ENCODE data around the gene CHRM2. TPM values are rescaled to one million over a fixed set of nuclear protein-coding genes. Genes with fewer than 3 reads are reported as not detected.

Gene CHRM2
- total RNA-seq, 4 donors from 2014 or later: 6.6 to 29.5 (median 10.7) TPM

- no peak overlapping the region for H3K4me3 ChIP-seq
- no peak for DNase-seq
- H3K4me1 ChIP-seq: no peaks in the 10 kb centered on the region
- intact Hi-C loops (cut with DNase I; ENCODE audit: low total_unique reads) (no loop called here), in situ Hi-C loops (cut with MboI; ENCODE audit: low pct_ligation_motif_present in 1 of 4, low pct_unique_long_range_greater_than_20kb in 1 of 4, low sequenced_read_pairs in 3 of 4) (no loop called here)
- TF ChIP-seq POLR2A (IDR thresholded peaks at IDR 0.05) (no peak), EP300 (IDR thresholded peaks at IDR 0.05; ENCODE audit: low read depth) (no peak), CTCF (IDR thresholded peaks at IDR 0.05) (no peak), POLR2AphosphoS5 (IDR thresholded peaks at IDR 0.05) (no peak)
- H3K27ac ChIP-seq: no peak overlapping the region
- no peaks in the 10 kb centered on the region for H3K27me3 ChIP-seq
- 34 to 65% methylated on average over 2 of the region's 2 CpGs for WGBS, 2 donors (ENCODE audit: low coverage in 1 of 2)
- no peaks in the 10 kb centered on the region for H3K9me3 ChIP-seq
- H3K36me3 ChIP-seq: no peaks in the 10 kb centered on the region
These were observed 14.8 kb upstream of the CHRM2 start for GRCh38 chr7:136853654-136854053.

DNA sequence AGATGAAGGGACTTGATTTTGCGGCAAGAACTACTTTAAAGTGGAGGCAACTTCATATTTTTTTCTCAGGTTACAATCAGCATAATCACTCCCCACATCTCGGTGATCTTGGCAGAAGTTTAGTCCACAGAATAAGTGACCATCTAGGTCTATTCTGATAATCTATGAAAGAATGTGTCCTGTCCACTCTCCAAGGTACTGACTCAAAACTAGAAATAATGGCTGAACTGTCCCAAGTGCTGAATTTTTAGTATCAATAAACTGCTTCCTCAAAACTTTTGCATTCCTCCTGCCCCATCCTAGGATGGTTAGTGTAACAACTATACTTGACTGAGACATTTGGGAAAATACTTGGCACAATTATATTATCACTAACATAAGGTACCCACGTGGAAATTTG lies 10.9 kb upstream of the CHRM2 start:
- TF ChIP-seq POLR2AphosphoS5 (IDR thresholded peaks at IDR 0.05): no peak
- Histone ChIP-seq H3K36me3 (no peaks in the 10 kb centered on the region), H3K27ac (no peak overlapping the region), H3K27me3 (no peaks in the 10 kb centered on the region), H3K9me3 (no peaks in the 10 kb centered on the region), H3K4me3 (no peak overlapping the region), H3K4me1 (peaks cover 0 to 4% (median 0%) of the 10 kb centered on the region in 4 donors)
- in situ Hi-C loops (cut with MboI; ENCODE audit: low pct_ligation_motif_present in 1 of 4, low pct_unique_long_range_greater_than_20kb in 1 of 4, low sequenced_read_pairs in 3 of 4): no loop called here
- DNase-seq: no peak
- intact Hi-C loops (cut with DNase I; ENCODE audit: low total_unique reads): no loop called here
- 14 to 50% methylated on average over 1 to 3 of the region's 3 CpGs for WGBS, 2 donors (ENCODE audit: low coverage in 1 of 2)

GRCh38 chr7:136859803-136860202 lies 8.6 kb upstream of the CHRM2 start:
- Histone ChIP-seq H3K36me3 (no peaks in the 10 kb centered on the region), H3K27ac (no peak overlapping the region), H3K27me3 (no peaks in the 10 kb centered on the region), H3K4me1 (peaks cover 0 to 4% (median 0%) of the 10 kb centered on the region in 4 donors), H3K9me3 (no peaks in the 10 kb centered on the region), H3K4me3 (no peak overlapping the region)
- intact Hi-C loops (cut with DNase I; ENCODE audit: low total_unique reads) (no loop called here), in situ Hi-C loops (cut with MboI; ENCODE audit: low pct_ligation_motif_present in 1 of 4, low pct_unique_long_range_greater_than_20kb in 1 of 4, low sequenced_read_pairs in 3 of 4) (no loop called here)
- no peak for DNase-seq
- TF ChIP-seq CTCF (IDR thresholded peaks at IDR 0.05) (no peak), POLR2A (IDR thresholded peaks at IDR 0.05) (no peak), EP300 (IDR thresholded peaks at IDR 0.05; ENCODE audit: low read depth) (no peak), POLR2AphosphoS5 (IDR thresholded peaks at IDR 0.05) (no peak)
- WGBS, 2 donors (ENCODE audit: low coverage in 1 of 2): 15 to 34% methylated on average over 1 of the region's 1 CpG

DNA sequence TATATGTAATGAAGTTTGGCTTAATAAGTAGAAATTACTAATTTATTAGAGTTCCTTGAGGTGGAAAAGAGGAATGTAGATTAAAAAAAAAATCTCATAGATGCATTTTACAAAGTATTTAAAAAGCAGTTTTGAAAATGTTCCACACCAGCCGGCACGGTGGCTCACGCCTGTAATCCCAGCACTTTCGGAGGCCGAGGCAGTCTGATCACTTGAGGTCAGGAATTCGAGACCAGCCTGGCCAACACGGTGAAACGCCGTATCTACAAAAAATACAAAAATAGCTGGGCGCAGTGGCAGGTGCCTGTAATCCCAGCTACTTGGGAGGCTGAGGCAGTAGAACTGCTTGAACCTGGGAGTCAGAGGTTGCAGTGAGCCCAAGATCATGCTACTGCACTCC lies 3.2 kb upstream of the CHRM2 start:
- intact Hi-C loops (cut with DNase I; ENCODE audit: low total_unique reads): loop anchor here (5.0 kb wide), 1 partner anchor 142 kb away; no protein-coding TSS in a partner anchor
- TF ChIP-seq EP300 (IDR thresholded peaks at IDR 0.05; ENCODE audit: low read depth) (no peak), POLR2A (IDR thresholded peaks at IDR 0.05) (no peak), CTCF (IDR thresholded peaks at IDR 0.05) (no peak)
- no peaks in the 10 kb centered on the region for H3K36me3 ChIP-seq
- no peak overlapping the region for H3K27ac ChIP-seq
- peaks cover 23% of the 10 kb centered on the region for H3K27me3 ChIP-seq
- no peaks in the 10 kb centered on the region for H3K9me3 ChIP-seq
- no peak for DNase-seq
- H3K4me1 ChIP-seq: peaks cover 0 to 5% (median 0%) of the 10 kb centered on the region in 4 donors
- no peak overlapping the region for H3K4me3 ChIP-seq
- WGBS, 2 donors (ENCODE audit: low coverage in 1 of 2): 87 to 94% methylated on average over 10 of the region's 10 CpGs
- in situ Hi-C loops (cut with MboI; ENCODE audit: low pct_ligation_motif_present in 1 of 4, low pct_unique_long_range_greater_than_20kb in 1 of 4, low sequenced_read_pairs in 3 of 4): no loop called here

DNA sequence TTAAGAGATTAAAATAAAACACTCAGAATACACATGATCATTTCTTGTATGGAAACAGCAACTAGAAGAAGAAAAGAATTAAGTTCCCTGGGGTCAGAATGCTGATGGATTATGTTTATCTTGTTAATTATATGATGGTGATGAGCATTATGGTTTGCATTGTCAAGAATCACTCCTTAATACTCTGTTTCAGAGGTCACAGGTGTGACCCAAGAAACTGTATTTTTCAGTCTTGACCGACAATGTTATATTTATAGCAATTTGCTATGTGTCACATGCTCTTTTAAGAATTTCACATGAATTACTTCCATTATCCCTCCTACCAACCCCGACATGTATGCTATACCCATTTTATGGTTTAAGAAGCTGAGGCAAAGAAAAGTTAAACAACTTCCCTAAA lies 2.7 kb upstream of the CHRM2 start:
- TF ChIP-seq POLR2AphosphoS5 (IDR thresholded peaks at IDR 0.05) (no peak), EP300 (IDR thresholded peaks at IDR 0.05; ENCODE audit: low read depth) (no peak), CTCF (IDR thresholded peaks at IDR 0.05) (no peak), POLR2A (IDR thresholded peaks at IDR 0.05) (no peak)
- H3K4me3 ChIP-seq: no peak overlapping the region
- 77 to 91% methylated on average over 2 of the region's 2 CpGs for WGBS, 2 donors (ENCODE audit: low coverage in 1 of 2)
- peaks cover 0 to 5% (median 0%) of the 10 kb centered on the region in 4 donors for H3K4me1 ChIP-seq
- in situ Hi-C loops (cut with MboI; ENCODE audit: low pct_ligation_motif_present in 1 of 4, low pct_unique_long_range_greater_than_20kb in 1 of 4, low sequenced_read_pairs in 3 of 4) (no loop called here), intact Hi-C loops (cut with DNase I; ENCODE audit: low total_unique reads) (loop anchor here (5.0 kb wide), 1 partner anchor 142 kb away; no protein-coding TSS in a partner anchor)
- peaks cover 28% of the 10 kb centered on the region for H3K27me3 ChIP-seq
- DNase-seq: no peak
- H3K27ac ChIP-seq: no peak overlapping the region
- no peaks in the 10 kb centered on the region for H3K36me3 ChIP-seq
- H3K9me3 ChIP-seq: no peaks in the 10 kb centered on the region
